Germinal center (tissue), 1 donor: ENCODE measurements around the gene MVB12A.

ENCODE experiments used
- DNase-seq: peaks from one replicate; pipeline ENCODE4 v3.0.0; 2012; ENCODE audit warnings: mixed read lengths, low spot score

MVB12A gene

DNA sequence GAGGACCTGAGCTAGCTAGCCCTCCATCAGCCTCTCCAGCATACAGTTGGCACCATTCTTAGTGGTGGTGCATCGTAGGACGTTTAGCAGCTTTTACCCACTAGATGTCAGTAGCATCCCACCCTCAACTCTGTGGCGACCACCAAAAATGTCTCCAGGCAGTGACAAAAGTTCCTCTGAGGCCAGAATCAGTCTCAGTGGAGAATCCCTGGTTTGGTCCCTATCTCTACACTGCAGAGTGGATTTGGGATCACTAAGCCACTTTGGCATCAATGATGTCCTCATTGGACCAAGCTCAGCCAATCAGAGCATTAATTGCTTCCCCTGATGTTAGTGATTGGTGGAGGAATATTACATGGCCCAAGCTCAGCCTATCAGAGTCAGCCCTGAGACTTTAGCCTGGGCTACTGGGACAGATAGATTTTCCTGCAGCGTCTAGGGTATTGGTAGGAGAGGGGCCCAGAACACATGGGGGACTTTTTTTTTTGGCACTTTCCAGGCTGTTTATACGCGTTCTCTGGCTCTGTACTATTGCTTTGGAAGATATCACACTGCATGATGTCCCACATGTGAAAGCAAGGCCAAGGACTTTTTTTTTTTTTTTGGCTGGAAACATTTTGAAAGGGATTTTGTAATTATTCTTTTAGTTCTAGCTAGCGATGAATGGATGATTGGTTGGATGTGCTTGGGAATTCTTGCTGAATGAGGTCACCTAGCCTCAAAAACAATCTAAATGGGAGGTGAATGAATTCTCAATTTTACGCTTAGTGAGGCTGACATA, 21.6 kb downstream of the MVB12A start:
- peak; percentile 46 for DNase-seq

DNA sequence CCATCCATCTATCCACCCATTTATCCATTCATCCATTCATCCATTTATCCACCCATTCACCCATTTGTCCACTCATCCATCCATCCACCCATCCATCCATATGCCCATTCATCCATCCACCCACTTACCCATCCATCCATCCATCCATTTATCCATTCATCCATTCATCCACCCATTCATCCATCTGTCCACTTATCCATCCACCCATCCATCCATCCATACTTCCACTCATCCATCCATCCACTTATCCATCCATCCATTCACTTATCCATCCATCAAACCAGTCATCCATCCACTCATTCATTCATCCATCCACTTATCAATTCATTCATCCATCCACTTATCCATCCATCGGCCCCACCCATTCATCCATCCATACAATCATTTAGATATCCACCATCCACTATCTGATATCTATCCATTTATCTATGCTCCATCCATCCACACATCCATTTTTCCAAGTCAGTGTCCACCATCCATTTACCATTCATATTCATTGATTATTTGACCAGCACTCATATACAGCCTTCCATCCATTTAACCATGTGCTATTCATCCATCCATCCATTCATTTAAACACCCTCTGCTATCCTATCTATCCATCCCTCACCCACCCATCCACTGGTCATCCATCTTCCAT, 25.8 kb downstream of the MVB12A start:
- no peak for DNase-seq

DNA sequence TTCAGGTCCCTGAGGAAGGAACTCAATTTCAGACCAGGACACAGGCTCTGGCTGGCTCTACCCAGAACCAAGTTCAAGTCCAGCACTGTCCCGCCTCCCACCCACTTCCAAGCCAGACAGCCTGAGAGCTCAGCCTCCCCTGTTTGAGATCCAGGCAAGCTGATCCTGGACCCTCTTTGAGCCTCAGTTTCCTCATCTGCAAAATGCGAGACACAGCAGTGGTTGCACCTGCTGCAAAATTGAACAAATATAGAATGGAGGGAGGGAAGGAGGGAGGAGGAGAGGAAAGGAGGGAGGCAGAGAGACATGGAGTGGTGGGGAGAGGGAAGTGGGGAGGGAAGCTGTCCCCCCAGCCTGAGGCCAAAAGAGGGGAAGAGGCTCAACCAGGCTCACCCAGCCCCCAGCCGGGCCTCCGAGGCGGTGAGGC, 27.9 kb downstream of the MVB12A start:
- DNase-seq = no peak

DNA sequence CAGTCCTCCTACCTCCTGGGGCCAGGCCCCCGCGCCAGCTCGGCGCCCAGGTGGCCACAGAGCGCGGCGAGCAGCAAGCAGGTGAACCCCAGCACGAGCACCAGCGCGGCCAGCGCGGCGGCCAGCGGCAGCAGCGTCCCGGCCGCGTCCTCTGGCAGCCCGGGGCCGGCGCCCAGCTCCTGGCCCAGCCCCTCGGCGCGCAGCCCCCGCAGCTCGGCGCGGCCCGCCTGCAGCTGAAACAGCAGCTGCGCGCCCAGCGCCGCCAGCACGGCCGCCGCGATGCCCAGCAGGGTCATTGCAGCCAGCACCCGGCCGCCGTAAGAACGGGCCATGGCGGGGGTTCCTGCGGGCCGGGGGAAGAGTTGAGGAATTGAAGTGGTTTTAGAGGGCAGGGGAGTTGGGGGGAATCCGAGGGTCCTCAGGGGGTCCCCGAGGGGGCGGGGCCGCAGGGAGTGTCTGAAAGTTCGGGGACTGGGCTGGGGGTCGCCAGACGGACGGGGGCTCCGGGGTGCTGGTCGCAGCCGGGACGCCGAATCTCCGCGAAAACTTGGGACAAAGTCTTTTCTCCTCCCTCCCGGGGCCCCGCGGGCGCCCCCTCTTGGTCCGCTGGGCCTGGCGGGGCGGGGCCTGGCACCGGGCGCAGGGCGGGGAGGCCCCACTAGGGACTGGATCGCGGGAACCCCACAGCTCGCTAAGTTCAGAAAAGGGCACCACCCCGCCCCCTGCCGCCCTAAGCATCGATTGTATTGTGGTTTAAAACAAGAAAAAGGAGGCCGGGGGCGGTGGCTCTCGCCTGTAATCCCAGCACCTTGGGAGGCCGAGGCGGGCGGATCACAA, 28.5 kb downstream of the MVB12A start, which contains the start of gene TMEM221:
TMEM221 (minus strand) TSS at position 538 of the 837 bp plus-strand sequence; CDS start at position 332, 206 bp downstream.
- DNase-seq = peak; percentile 67

DNA sequence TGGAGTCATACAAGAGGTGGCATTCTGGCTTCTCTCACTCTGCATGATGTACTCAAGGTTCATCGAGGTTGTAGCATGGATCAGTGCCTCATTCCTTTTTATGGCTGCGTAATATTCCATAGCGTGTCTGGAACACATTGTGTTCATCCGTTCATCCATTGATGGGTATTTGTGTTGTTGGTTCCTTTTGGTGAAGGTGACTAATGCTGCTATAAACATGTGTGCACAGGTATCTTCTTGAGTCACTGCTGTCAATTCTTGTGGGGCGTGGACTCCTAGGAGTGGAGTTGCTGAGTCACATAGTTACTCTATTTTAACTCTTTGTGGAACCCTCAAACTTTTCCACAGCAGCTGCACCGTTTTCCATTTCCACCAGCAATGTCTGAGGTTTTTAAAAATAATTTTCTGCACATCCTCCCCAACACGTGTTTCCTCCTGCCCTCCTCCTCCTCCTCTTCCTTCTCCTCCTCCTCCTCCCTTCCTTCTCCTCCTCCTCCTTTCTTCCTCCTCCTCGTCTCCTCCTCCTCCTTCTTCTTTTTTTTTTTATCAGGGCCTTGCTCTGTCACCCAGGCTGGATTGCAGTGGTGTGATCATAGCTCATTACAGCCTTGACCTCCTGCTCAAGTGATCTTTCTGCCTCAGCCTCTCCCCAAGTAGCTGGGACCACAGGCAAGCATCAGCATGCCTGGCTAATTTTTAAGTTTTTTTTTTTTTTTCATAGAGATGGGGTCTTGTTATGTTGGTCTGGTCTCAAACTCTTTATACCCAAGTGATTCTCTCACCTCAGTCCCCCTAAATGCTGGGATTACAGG, 30.6 kb downstream of the MVB12A start:
- no peak for DNase-seq

DNA sequence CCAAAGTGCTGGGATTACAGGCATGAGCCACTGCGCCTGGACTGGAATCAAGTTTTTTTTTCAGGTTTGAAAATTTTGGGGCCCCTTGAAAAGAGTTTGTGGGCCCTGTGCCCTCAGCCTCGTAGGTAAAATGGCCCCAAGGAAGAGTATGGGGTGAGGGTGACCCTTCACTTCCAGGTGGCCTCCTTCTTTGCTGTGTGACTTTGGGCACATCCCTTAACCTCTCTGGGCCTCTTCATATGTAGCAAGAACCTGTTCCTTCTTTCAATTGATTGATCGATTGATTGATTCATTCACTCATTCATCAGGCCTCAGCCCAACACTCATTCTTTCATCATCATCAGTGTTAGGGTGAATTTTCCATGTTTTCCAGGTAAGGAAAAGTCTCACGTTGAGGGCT, 32.0 kb downstream of the MVB12A start:
- no peak for DNase-seq

DNA sequence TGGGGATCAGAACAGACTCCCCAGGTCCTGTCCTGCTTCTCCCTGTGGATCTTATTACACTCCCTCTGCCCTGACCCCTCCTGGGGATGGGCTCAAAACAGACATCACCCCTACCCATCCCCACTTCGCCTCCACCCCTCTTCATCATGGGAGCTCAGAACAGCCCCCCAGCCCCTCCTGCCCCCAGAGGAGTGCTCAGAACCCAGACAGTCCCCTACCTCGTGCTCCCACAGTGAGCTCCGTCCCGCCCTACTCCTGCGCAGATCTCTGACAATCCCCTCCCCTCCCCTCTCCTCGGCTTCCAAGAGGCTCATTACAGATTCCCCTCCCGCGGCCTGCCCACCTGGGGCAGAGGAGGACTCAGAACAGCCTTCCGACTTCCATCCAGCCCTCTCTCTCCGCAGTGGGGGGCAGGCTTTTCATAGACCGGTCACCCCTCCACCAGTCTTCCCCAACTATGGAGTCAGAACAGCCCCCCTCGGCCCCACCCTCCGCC, 34.8 kb downstream of the MVB12A start:
- no peak for DNase-seq

DNA sequence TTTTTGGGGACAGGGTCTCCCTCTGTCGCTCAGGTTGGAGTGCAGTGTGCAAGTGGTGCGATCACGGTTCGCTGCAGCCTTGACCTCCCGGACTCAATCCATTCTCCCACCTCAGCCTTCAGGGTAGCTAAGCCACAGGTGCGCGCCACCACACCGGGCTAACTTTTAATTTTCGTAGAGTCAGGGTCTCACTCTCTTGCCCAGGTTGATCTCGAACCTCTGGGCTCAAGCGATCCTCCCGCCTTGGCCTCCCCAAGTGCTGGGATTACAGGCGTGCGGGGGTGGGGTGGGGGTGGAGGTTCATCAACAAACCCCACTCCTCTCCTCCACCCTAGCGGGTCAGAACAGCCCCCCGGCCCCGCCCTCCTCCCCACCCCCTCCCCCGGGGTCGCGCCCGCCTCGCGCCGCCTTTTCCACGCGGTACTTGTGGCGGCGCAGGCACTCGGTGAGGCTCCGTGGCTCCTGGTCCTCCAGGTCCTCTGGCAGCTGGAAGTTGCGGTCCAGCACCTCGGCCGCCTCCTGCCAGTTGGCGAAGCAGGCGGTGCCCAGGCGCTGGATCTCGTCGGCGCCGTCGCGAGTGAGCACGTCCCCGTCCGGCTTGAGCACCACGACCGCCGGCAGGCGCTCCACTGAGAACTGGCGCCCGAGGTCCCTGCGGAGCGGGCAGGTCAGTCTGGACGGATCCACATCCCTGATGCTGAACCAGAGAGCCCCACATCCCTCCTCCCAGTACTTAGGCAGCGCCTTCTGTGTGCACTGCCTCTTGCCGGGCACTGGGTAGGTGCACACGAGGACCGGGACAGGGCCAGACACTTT, 35.7 kb downstream of the MVB12A start:
- no peak for DNase-seq

DNA sequence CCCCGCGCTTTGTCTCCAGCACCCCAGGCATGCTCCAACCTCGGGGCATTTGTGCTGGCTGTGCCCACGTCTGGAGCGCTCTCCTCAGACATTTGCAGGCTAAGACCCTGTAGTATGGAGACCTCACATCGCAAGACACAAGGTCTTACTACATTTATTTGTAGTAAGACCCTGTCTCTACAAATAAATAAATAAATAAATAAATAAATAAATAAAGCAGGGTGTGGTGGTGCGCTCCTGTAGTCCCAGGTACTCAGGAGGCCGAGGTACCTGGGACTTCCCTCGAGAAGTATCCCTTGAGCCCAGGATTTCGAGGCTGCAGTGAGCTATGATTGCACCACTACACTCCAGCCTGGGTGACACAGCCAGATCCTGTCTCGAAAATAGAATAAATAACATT, 36.3 kb downstream of the MVB12A start:
- DNase-seq = no peak

DNA sequence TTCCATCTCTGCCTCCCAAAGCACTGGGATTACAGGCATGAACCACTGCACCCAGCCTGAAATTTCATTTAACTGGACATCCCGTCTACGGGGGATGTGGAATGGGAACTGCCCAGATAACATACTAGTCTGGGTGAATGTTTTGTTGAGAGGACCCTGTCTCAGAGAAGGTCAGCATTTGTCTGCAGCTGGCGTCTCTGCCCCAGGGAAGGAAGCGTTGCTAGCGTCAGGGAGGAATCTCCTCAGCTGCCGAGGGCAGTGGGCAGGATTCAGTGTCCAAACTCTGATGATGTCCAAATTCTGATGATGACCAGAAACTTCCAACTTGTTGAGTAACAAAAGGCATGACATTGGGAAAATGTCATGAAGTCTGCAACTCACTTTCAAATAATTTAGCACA, 37.8 kb downstream of the MVB12A start:
- no peak for DNase-seq

DNA sequence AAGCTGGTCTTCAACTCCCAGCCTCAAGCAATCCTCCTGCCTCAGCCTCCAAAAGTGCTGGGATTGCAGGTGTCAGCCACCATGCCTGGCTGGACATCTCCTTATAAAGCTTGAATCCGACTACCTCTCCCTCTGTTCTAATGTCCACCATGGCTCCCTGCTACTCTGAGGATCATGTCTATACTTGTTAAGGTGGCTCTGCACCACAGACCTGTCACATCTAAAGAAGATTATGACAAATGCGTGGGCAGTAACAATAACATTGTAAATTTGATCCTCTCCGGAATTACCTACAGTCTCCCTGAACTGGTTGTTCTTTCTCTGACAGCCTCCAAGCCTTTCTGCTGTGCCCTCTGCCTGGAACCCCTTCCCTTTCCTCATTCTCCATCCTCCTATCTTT, 39.1 kb downstream of the MVB12A start:
- no peak for DNase-seq

DNA sequence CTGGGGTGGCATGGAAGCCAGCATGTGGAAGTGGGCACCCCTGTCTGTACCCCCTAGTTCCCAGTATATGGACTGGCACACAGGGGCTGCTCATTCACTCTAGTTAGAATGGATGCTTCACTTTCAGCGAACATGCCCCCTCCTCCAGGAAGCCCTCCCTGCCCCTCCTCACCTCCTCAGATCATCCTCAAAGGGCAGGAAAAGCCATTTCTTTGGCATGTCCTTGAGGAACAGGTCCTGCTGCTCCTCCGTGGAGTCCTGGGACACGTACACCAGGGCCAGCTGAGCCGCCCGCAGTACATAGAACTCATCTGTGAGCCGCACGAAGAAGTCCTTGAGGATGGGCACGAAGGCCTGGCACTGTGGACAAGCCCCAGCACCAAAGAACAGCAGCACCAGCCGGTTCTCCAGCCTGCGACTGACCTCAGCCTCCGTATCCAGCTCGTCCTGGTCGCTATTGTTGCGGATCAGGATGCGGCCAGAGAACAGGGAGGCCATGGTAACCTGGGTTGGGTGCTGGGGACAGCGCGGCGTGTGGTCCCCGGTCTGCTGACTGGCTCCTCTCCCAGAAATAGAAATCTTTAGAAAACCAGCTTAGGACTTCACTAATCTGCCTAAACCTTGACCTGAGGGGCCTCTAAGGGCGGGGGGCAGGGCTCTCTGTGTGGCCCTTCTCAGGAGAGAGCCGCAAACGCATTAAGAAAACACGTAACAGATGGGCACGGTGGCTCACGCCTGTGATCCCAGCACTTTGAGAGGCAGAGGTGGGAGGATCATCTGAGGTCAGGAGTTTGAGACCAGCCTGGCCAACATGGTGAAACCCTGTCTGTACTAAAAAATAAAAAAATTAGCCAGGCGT, 40.8 kb downstream of the MVB12A start, which contains the start of gene NXNL1:
NXNL1 (minus strand) TSS at position 555 of the 859 bp plus-strand sequence; CDS start at position 498, 57 bp downstream.
- DNase-seq = no peak

DNA sequence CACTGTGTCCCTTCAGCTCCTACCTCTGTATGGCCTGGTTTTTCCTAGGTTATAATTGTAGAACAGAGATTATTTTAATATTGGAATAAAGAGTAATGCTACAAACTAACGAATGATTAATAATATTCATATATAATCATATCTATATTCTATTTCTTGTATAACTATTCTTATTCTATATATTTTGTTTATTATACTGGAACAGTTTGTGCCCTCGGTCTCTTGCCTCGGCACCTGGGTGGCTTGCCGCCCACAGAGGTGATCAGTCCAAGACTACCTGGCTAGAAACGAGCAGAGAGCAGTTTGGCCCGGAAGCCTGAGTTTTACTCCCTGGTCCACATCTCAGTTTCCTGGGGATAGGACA, 46.6 kb downstream of the MVB12A start:
- no peak for DNase-seq

DNA sequence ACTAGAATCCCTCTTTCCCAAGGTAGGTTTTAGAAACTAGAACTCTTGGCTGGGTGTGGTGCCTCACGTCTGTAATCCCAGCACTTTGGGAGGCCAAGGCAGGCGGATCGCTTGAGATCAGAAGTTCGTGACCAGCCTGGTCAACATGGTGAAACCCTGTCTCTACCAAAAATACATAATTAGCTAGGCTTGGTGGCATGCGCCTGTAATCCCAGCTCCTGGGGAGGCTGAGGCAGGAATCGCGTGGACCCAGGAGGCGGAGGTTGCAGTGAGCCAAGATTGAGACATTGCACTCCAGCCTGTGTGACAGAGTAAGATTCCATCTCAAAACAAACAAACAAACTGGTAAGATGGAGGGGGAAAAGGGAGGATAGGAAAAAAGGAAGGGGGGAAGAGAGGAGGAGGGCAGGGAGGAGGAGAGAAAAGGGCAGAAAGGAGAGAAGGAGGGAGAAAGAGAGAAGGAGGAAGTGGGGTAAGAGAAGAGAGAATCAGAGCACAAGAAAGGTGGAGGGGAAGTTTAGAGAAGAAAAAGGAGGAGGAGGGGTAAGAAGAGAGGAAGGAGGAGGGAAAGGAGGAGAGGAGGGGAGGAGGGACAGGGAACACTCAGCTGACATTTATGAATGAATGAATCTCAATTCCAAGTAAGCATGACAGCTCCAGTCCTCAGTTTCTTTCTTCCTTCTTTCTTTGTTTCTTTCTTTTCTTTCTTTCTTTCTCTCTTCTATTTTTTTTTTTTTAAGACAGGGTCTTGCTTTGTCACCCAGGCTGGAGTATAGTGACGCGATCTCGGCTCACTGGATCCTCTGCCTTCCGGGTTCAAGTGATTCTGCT, 47.8 kb downstream of the MVB12A start:
- no peak for DNase-seq

DNA sequence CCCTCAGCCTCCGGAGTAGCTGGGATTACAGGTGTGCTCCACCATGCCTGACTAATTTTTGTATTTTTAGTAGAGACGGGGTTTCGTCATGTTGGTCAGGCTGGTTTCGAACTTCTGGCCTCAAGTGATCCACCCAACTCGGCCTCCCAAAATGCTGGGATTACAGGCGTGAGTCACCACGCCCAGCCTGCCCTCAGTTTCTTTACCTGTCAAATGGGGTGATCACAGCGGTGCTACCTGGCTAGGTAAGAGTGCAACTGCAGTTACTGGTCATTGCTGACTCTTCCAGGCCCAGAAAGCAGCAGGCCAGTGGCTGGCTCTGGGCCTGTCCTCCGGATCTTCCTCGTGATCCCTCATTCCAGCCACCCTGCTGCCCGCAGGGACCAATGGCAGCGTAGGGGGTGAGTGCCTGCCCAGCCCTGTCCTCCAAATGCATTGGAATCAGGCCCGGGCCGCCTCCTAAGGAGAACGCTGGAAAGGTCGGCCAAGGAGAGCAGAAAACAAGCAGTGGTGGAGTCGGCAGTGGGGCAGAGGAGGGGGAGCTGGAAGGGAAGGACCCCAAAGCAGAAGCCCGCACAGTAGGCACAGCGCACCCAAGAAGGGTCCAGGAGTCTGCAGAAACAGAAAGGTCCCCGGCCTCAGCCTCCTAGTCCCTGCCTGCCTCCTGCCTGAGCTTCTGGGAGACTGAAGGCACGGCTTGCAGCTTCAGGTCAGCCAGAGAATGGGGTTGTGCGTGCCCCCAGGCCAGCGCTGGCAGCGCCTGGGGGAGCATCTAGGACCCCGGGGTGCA, 48.6 kb downstream of the MVB12A start:
- no peak for DNase-seq

DNA sequence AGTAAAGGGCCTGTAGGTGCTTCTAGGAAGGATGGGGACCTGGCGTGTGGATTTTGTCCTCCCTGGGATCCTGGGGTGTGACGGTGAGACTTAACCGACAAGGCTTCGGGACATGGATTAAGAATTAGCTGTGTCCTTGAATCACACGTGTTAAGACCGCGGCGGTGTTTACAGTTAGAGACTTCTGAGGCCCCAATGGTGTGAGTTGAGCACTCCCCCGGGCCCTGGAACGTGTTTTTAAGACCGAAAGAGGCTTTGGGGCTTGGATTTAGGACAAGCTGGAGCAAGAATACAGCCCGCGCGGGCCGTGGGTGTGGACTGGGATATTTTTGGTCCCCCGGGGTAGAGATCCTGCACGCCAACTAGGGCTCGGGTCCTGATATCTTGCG, 49.2 kb downstream of the MVB12A start:
- DNase-seq = no peak

DNA sequence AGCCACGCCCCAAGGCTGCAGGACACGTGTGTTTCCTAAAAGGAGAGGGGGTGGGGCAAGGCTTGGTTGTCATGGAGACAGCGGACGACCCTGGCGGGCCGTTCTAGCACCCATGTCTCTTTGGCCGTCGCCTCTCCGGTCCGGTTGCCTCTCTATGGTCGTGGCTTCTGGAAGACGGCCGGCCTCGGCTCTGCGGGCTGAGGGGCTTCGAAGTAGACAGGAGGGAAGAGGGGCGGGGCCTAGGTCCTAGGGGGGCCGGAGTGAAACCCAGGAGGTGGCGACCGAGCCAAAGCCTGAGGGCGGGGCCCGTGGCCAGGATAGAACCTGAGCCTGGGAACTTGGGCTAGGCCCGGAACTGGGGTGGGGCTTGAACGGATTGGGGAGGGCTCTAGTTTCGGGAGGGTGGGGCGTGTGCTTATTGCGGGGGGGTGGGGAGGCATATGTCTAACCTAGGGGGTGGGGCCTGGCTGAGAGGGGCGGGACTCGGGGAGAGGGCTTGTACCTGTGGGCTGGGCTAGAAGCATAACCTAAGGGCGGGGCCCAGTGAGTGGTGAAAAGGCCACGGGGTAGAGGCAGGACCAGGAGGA, 49.7 kb downstream of the MVB12A start:
- peak; percentile 84 for DNase-seq
